Measurements from ENCODE around the gene KIFC1.

Gene KIFC1

GRCh38 chr6:33421344-33421643 is 29.7 kb downstream of the KIFC1 start:
- Histone ChIP-seq H3K9me3 (no peaks in the 10 kb centered on the region), H3K27ac (peak overlapping the region; percentile 88 to 95), H3K36me3 (peaks cover 0 to 4% (median 0%) of the 10 kb centered on the region in 3 donors), H3K4me1 (peaks cover 0 to 59% (median 42%) of the 10 kb centered on the region in 4 donors), H3K4me3 (no peak overlapping the region), H3K27me3 (no peaks in the 10 kb centered on the region)
- DNase-seq = no peak
- no peak for TF ChIP-seq CTCF (IDR thresholded peaks at IDR 0.05)
- intact Hi-C loops (cut with DNase I; ENCODE audit: low total_unique reads) = loop anchor here (10.0 kb wide), 2 partner anchors 106 to 804 kb away; partner anchors contain the start of genes TAPBP and ZBTB22

GRCh38 chr6:33423777-33424176 is 32.2 kb downstream of the KIFC1 start:
- intact Hi-C loops (cut with DNase I; ENCODE audit: low total_unique reads) = loop anchor here (10.0 kb wide), 2 partner anchors 109 to 801 kb away; partner anchors contain the start of genes TAPBP and ZBTB22
- Histone ChIP-seq H3K27ac (peak overlapping the region; percentile 95 to 97), H3K27me3 (no peaks in the 10 kb centered on the region), H3K36me3 (no peaks in the 10 kb centered on the region), H3K4me1 (peaks cover 0 to 64% (median 42%) of the 10 kb centered on the region in 4 donors), H3K9me3 (no peaks in the 10 kb centered on the region), H3K4me3 (no peak overlapping the region)
- DNase-seq = no peak
- no peak for TF ChIP-seq CTCF (IDR thresholded peaks at IDR 0.05)

GRCh38 chr6:33424855-33425667 is 33.4 kb downstream of the KIFC1 start:
- peak in 1 of 2 donors; percentile 69 for DNase-seq
- no peaks in the 10 kb centered on the region for H3K36me3 ChIP-seq
- H3K27ac ChIP-seq = peak overlapping the region; percentile 95 to 97
- H3K9me3 ChIP-seq = no peaks in the 10 kb centered on the region
- intact Hi-C loops (cut with DNase I; ENCODE audit: low total_unique reads) = loop anchor here (10.0 kb wide), 2 partner anchors 110 to 800 kb away; partner anchors contain the start of genes TAPBP and ZBTB22
- H3K4me1 ChIP-seq = peaks cover 0 to 57% (median 40%) of the 10 kb centered on the region in 4 donors
- H3K4me3 ChIP-seq = peak overlapping the region; percentile 61 to 77
- no peak for TF ChIP-seq CTCF (IDR thresholded peaks at IDR 0.05)
- H3K27me3 ChIP-seq = no peaks in the 10 kb centered on the region

- H3K4me3 ChIP-seq = peak overlapping the region; percentile 61 to 77
- H3K36me3 ChIP-seq = no peaks in the 10 kb centered on the region
- no peaks in the 10 kb centered on the region for H3K27me3 ChIP-seq
- peaks cover 0 to 54% (median 38%) of the 10 kb centered on the region in 4 donors for H3K4me1 ChIP-seq
- peak; percentile 82 to 94 for DNase-seq
- H3K27ac ChIP-seq = peak overlapping the region; percentile 95 to 97
- peak; percentile 42 to 69 for TF ChIP-seq CTCF (IDR thresholded peaks at IDR 0.05)
- no peaks in the 10 kb centered on the region for H3K9me3 ChIP-seq
- intact Hi-C loops (cut with DNase I; ENCODE audit: low total_unique reads) = loop anchor here (10.0 kb wide), 2 partner anchors 111 to 799 kb away; partner anchors contain the start of genes TAPBP and ZBTB22
Observed at GRCh38 chr6:33425668-33426577, 34.3 kb downstream of the KIFC1 start.
